DND-41 (cell line): ENCODE results near the gene TBXAS1.
A peak's percentile ranks its signal among the peaks of the same experiment; 100 is the strongest.

Source experiments
- ATAC-seq: fragments of 200-7000 bp; cut with Tn5 transposase; 3 replicates; pipeline ENCODE4 v1.9.1; 2021; ENCODE audit warnings: low read depth; ENCODE audit not compliant: insufficient read depth
- DNase-seq: peaks from one replicate; pipeline ENCODE4 v3.0.0-alpha.2; 2020
- H2AFZ ChIP-seq: 2 replicates; pipeline ENCODE4 v1.6.0; 2012; ENCODE audit warnings: low read depth, low read length
- H3K27ac ChIP-seq: 2 replicates; pipeline ENCODE4 v1.5.1; 2012; ENCODE audit warnings: low read length, inconsistent platforms
- H3K27me3 ChIP-seq: fragments of 200-600 bp; sonication (generic); 2 replicates; pipeline ENCODE4 v1.6.0; 2012; ENCODE audit warnings: low read length, mild to moderate bottlenecking, inconsistent platforms; ENCODE audit not compliant: insufficient read depth, poor library complexity
- H3K36me3 ChIP-seq: 2 replicates; pipeline ENCODE4 v1.5.1; 2012; ENCODE audit warnings: low read length, inconsistent platforms; ENCODE audit not compliant: insufficient read depth
- H3K4me1 ChIP-seq: 2 replicates; pipeline ENCODE4 v1.5.1; 2012; ENCODE audit warnings: mild to moderate bottlenecking, low read length; ENCODE audit not compliant: insufficient read depth
- H3K4me2 ChIP-seq: 2 replicates; pipeline ENCODE4 v1.6.0; 2012; ENCODE audit warnings: mild to moderate bottlenecking, moderate library complexity, low read length, inconsistent platforms; ENCODE audit not compliant: insufficient read depth
- H3K4me3 ChIP-seq, 2 experiments: fragments of 200-600 bp in 1 of 2; shearing (Covaris generic) in 1 of 2; 2 replicates each; pipeline ENCODE4 v1.5.1; 2012 to 2016; ENCODE audit warnings: inconsistent platforms in 2 of 2, low read length in 2 of 2, mild to moderate bottlenecking in 2 of 2, low read depth in 1 of 2, moderate library complexity in 1 of 2
- H3K79me2 ChIP-seq: 2 replicates; pipeline ENCODE4 v1.6.0; 2012; ENCODE audit warnings: low read length, inconsistent platforms; ENCODE audit not compliant: insufficient read depth
- H3K9ac ChIP-seq: 2 replicates; pipeline ENCODE4 v1.6.0; 2012; ENCODE audit warnings: low read depth, mild to moderate bottlenecking, inconsistent platforms, low read length, moderate library complexity
- H3K9me3 ChIP-seq: 2 replicates; pipeline ENCODE4 v1.5.1; 2012; ENCODE audit warnings: low read length, moderate library complexity, mild to moderate bottlenecking, inconsistent platforms; ENCODE audit not compliant: insufficient read depth, severe bottlenecking
- H4K20me1 ChIP-seq: 2 replicates; pipeline ENCODE4 v1.6.0; 2012; ENCODE audit warnings: low read length; ENCODE audit not compliant: insufficient read depth
- CTCF ChIP-seq: IDR thresholded peaks from 2 replicates; pipeline ENCODE4 v1.5.1; 2012; ENCODE audit warnings: borderline replicate concordance, low read length, moderate library complexity, mild to moderate bottlenecking; ENCODE audit not compliant: poor library complexity, severe bottlenecking; ENCODE audit errors: extremely low read depth
- EZH2 ChIP-seq: IDR thresholded peaks from 3 replicates; pipeline ENCODE4 v1.6.1; 2012; ENCODE audit warnings: borderline replicate concordance, low read depth, mild to moderate bottlenecking, moderate library complexity, low read length, inconsistent platforms; ENCODE audit not compliant: severe bottlenecking

The TBXAS1 gene

GRCh38 chr7:140035400-140036223 lies 206.5 kb downstream of the TBXAS1 start:
- H3K27me3 ChIP-seq = no peaks in the 10 kb centered on the region
- H3K36me3 ChIP-seq = peaks cover 69% of the 10 kb centered on the region
- DNase-seq (no peak), ATAC-seq (no peak)
- H3K79me2 ChIP-seq = no peaks in the 10 kb centered on the region
- no peaks in the 10 kb centered on the region for H3K9me3 ChIP-seq
- no peak overlapping the region for H3K4me3 ChIP-seq
- peaks cover 5% of the 10 kb centered on the region; the same call in 1 of the 2 replicates for H3K4me1 ChIP-seq
- no peak overlapping the region for H3K27ac ChIP-seq
- TF ChIP-seq CTCF = no peak
- no peak for TF ChIP-seq EZH2
- peaks cover 3% of the 10 kb centered on the region; the same call in 1 of the 2 replicates for H4K20me1 ChIP-seq
- H2AFZ ChIP-seq = no peak overlapping the region
- no peak overlapping the region for H3K4me2 ChIP-seq
- H3K9ac ChIP-seq = no peak overlapping the region

- Histone ChIP-seq H3K9me3 (no peaks in the 10 kb centered on the region), H4K20me1 (peaks cover 3% of the 10 kb centered on the region; the same call in 1 of the 2 replicates), H3K36me3 (peaks cover 74% of the 10 kb centered on the region), H3K9ac (no peak overlapping the region), H3K27me3 (no peaks in the 10 kb centered on the region), H3K27ac (no peak overlapping the region), H3K4me3 (no peak overlapping the region), H3K79me2 (no peaks in the 10 kb centered on the region), H3K4me2 (no peak overlapping the region), H3K4me1 (peaks cover 5% of the 10 kb centered on the region; the same call in 1 of the 2 replicates), H2AFZ (no peak overlapping the region)
- TF ChIP-seq CTCF = no peak
- TF ChIP-seq EZH2 = no peak
- peak; percentile 67 for ATAC-seq
- DNase-seq = peak; percentile 19
Observed at GRCh38 chr7:140036224-140036962, 207.3 kb downstream of the TBXAS1 start.

- DNase-seq (no peak), ATAC-seq (no peak; the same call in 2 of the 3 replicates)
- H3K4me3 ChIP-seq = no peak overlapping the region
- H2AFZ ChIP-seq = no peak overlapping the region
- H3K9me3 ChIP-seq = no peaks in the 10 kb centered on the region
- peaks cover 76% of the 10 kb centered on the region for H3K36me3 ChIP-seq
- peaks cover 6% of the 10 kb centered on the region; the same call in 1 of the 2 replicates for H4K20me1 ChIP-seq
- H3K27me3 ChIP-seq = no peaks in the 10 kb centered on the region
- no peaks in the 10 kb centered on the region for H3K79me2 ChIP-seq
- no peak overlapping the region for H3K4me2 ChIP-seq
- H3K27ac ChIP-seq = no peak overlapping the region
- H3K9ac ChIP-seq = no peak overlapping the region
- H3K4me1 ChIP-seq = peaks cover 5% of the 10 kb centered on the region; the same call in 1 of the 2 replicates
- no peak for TF ChIP-seq EZH2
- no peak for TF ChIP-seq CTCF
Observed at GRCh38 chr7:140039066-140039465, 210.0 kb downstream of the TBXAS1 start.
